NB4 (cell line): ENCODE results near the gene ABCE1.

Experiments used
- CTCF ChIP-seq: IDR thresholded peaks from one replicate; pipeline ENCODE4 v1.5.1; 2012; ENCODE audit warnings: low read depth, low read length
- MAX ChIP-seq: IDR thresholded peaks from 2 replicates; pipeline ENCODE4 v1.6.1; 2011; ENCODE audit warnings: low read depth, low read length
- MYC ChIP-seq: IDR thresholded peaks from 2 replicates; pipeline ENCODE4 v1.6.1; 2011; ENCODE audit warnings: low read depth, low read length
- POLR2A ChIP-seq: IDR thresholded peaks from 2 replicates; pipeline ENCODE4 v1.6.1; 2011; ENCODE audit warnings: mild to moderate bottlenecking; ENCODE audit not compliant: insufficient read length; ENCODE audit errors: extremely low read depth

- TF ChIP-seq CTCF = no peak
- no peak for TF ChIP-seq POLR2A
- no peak for TF ChIP-seq MAX
- TF ChIP-seq MYC = no peak
Observed at GRCh38 chr4:145131848-145132247, 33.7 kb downstream of the ABCE1 start.
